DND-41 (cell line): ENCODE results near the gene CCDC85C.

Source experiments
- ATAC-seq: fragments of 200-7000 bp; cut with Tn5 transposase; 3 replicates; pipeline ENCODE4 v1.9.1; 2021; ENCODE audit warnings: low read depth; ENCODE audit not compliant: insufficient read depth
- DNase-seq: peaks from one replicate; pipeline ENCODE4 v3.0.0-alpha.2; 2020
- H2AFZ ChIP-seq: 2 replicates; pipeline ENCODE4 v1.6.0; 2012; ENCODE audit warnings: low read depth, low read length
- H3K27ac ChIP-seq: 2 replicates; pipeline ENCODE4 v1.5.1; 2012; ENCODE audit warnings: low read length, inconsistent platforms
- H3K27me3 ChIP-seq: fragments of 200-600 bp; sonication (generic); 2 replicates; pipeline ENCODE4 v1.6.0; 2012; ENCODE audit warnings: low read length, mild to moderate bottlenecking, inconsistent platforms; ENCODE audit not compliant: insufficient read depth, poor library complexity
- H3K36me3 ChIP-seq: 2 replicates; pipeline ENCODE4 v1.5.1; 2012; ENCODE audit warnings: low read length, inconsistent platforms; ENCODE audit not compliant: insufficient read depth
- H3K4me1 ChIP-seq: 2 replicates; pipeline ENCODE4 v1.5.1; 2012; ENCODE audit warnings: mild to moderate bottlenecking, low read length; ENCODE audit not compliant: insufficient read depth
- H3K4me2 ChIP-seq: 2 replicates; pipeline ENCODE4 v1.6.0; 2012; ENCODE audit warnings: mild to moderate bottlenecking, moderate library complexity, low read length, inconsistent platforms; ENCODE audit not compliant: insufficient read depth
- H3K4me3 ChIP-seq, 2 experiments: fragments of 200-600 bp in 1 of 2; shearing (Covaris generic) in 1 of 2; 2 replicates each; pipeline ENCODE4 v1.5.1; 2012 to 2016; ENCODE audit warnings: inconsistent platforms in 2 of 2, low read length in 2 of 2, mild to moderate bottlenecking in 2 of 2, low read depth in 1 of 2, moderate library complexity in 1 of 2
- H3K79me2 ChIP-seq: 2 replicates; pipeline ENCODE4 v1.6.0; 2012; ENCODE audit warnings: low read length, inconsistent platforms; ENCODE audit not compliant: insufficient read depth
- H3K9ac ChIP-seq: 2 replicates; pipeline ENCODE4 v1.6.0; 2012; ENCODE audit warnings: low read depth, mild to moderate bottlenecking, inconsistent platforms, low read length, moderate library complexity
- H3K9me3 ChIP-seq: 2 replicates; pipeline ENCODE4 v1.5.1; 2012; ENCODE audit warnings: low read length, moderate library complexity, mild to moderate bottlenecking, inconsistent platforms; ENCODE audit not compliant: insufficient read depth, severe bottlenecking
- H4K20me1 ChIP-seq: 2 replicates; pipeline ENCODE4 v1.6.0; 2012; ENCODE audit warnings: low read length; ENCODE audit not compliant: insufficient read depth
- CTCF ChIP-seq: IDR thresholded peaks from 2 replicates; pipeline ENCODE4 v1.5.1; 2012; ENCODE audit warnings: borderline replicate concordance, low read length, moderate library complexity, mild to moderate bottlenecking; ENCODE audit not compliant: poor library complexity, severe bottlenecking; ENCODE audit errors: extremely low read depth
- EZH2 ChIP-seq: IDR thresholded peaks from 3 replicates; pipeline ENCODE4 v1.6.1; 2012; ENCODE audit warnings: borderline replicate concordance, low read depth, mild to moderate bottlenecking, moderate library complexity, low read length, inconsistent platforms; ENCODE audit not compliant: severe bottlenecking

CCDC85C gene

GRCh38 chr14:99616832-99617800 lies 13.1 kb upstream of the CCDC85C start:
- H3K27me3 ChIP-seq: peaks cover 12% of the 10 kb centered on the region
- DNase-seq (no peak), ATAC-seq (no peak)
- no peaks in the 10 kb centered on the region for H3K36me3 ChIP-seq
- H3K4me1 ChIP-seq: no peaks in the 10 kb centered on the region
- H3K4me2 ChIP-seq: no peak overlapping the region
- H3K4me3 ChIP-seq: no peak overlapping the region
- no peak overlapping the region for H3K27ac ChIP-seq
- no peak overlapping the region for H2AFZ ChIP-seq
- no peak for TF ChIP-seq EZH2
- TF ChIP-seq CTCF: no peak
- H3K9me3 ChIP-seq: no peaks in the 10 kb centered on the region
- no peak overlapping the region for H3K9ac ChIP-seq
- H3K79me2 ChIP-seq: no peaks in the 10 kb centered on the region
- H4K20me1 ChIP-seq: peaks cover 7% of the 10 kb centered on the region; the same call in 1 of the 2 replicates

- no peak overlapping the region for H3K27ac ChIP-seq
- no peaks in the 10 kb centered on the region for H3K9me3 ChIP-seq
- peaks cover 12% of the 10 kb centered on the region for H3K27me3 ChIP-seq
- ATAC-seq (no peak), DNase-seq (no peak)
- no peaks in the 10 kb centered on the region for H3K36me3 ChIP-seq
- peaks cover 7% of the 10 kb centered on the region; the same call in 1 of the 2 replicates for H4K20me1 ChIP-seq
- TF ChIP-seq EZH2 (no peak), CTCF (no peak)
- no peak overlapping the region for H3K4me3 ChIP-seq
- H3K4me1 ChIP-seq: no peaks in the 10 kb centered on the region
- no peak overlapping the region for H2AFZ ChIP-seq
- no peak overlapping the region for H3K9ac ChIP-seq
- H3K79me2 ChIP-seq: no peaks in the 10 kb centered on the region
- H3K4me2 ChIP-seq: no peak overlapping the region
Measured at GRCh38 chr14:99615497-99616157, 11.6 kb upstream of the CCDC85C start.

- Histone ChIP-seq H3K27ac (no peak overlapping the region), H4K20me1 (peaks cover 10% of the 10 kb centered on the region; the same call in 1 of the 2 replicates), H3K4me2 (no peak overlapping the region), H3K4me3 (no peak overlapping the region), H3K36me3 (no peaks in the 10 kb centered on the region), H3K9me3 (no peaks in the 10 kb centered on the region), H3K9ac (no peak overlapping the region), H3K79me2 (no peaks in the 10 kb centered on the region), H3K27me3 (peaks cover 12% of the 10 kb centered on the region), H3K4me1 (no peaks in the 10 kb centered on the region), H2AFZ (no peak overlapping the region)
- DNase-seq (no peak), ATAC-seq (no peak)
- no peak for TF ChIP-seq CTCF
- TF ChIP-seq EZH2: no peak
Measured at GRCh38 chr14:99612738-99613330, 8.8 kb upstream of the CCDC85C start.
